Activated naive CD8-positive, alpha-beta T cell treated with anti-CD3 and anti-CD28 coated beads, Interleukin-2, amount 10 ng/mL, durations not matched to agents 7 days and 5 days (primary cell): ENCODE measurements around the gene ZNF714. TPM values are rescaled to one million over a fixed set of nuclear protein-coding genes. Genes with fewer than 3 reads are reported as not detected.

ENCODE experiments used
- ATAC-seq: fragments of 150-1000 bp; cut with Tn5 transposase; one replicate; pipeline ENCODE4 v1.10.0; 2021; ENCODE audit warnings: low read depth, moderate library complexity
- POLR2A ChIA-PET: fragments of 350-600 bp; sonication (Branson Sonifier 250); formaldehyde crosslinking; loops from one replicate; lab custom pipeline; 2021; ENCODE audit warnings: antibody characterized with exemption; lab: Charles Lee
- DNase-seq: peaks from one replicate; pipeline ENCODE4 v3.0.0; 2021
- H3K27ac Mint-ChIP-seq: one replicate; pipeline ENCODE4 v1.8.0; 2022; ENCODE audit warnings: mild to moderate bottlenecking, mixed read lengths
- H3K27me3 Mint-ChIP-seq: one replicate; pipeline ENCODE4 v1.8.0; 2022; ENCODE audit warnings: mild to moderate bottlenecking, moderate library complexity, mixed read lengths
- H3K36me3 Mint-ChIP-seq: one replicate; pipeline ENCODE4 v1.8.0; 2021; ENCODE audit warnings: mild to moderate bottlenecking, mixed read lengths
- H3K4me1 Mint-ChIP-seq: one replicate; pipeline ENCODE4 v1.8.0; 2021; ENCODE audit warnings: mixed read lengths
- H3K4me3 Mint-ChIP-seq: one replicate; pipeline ENCODE4 v1.8.0; 2022; ENCODE audit warnings: mild to moderate bottlenecking, moderate library complexity, mixed read lengths
- H3K9me3 Mint-ChIP-seq: one replicate; pipeline ENCODE4 v1.8.0; 2021; ENCODE audit warnings: mixed read lengths
- total RNA-seq, 2 experiments: library from RNA; stranded (reverse); gene quantifications; one replicate each; pipeline ENCODE4 v1.2.3, GENCODE V29; 2021

Gene ZNF714
- 10 to 100 TPM; 25.1 to 26.6 TPM for total RNA-seq

DNA sequence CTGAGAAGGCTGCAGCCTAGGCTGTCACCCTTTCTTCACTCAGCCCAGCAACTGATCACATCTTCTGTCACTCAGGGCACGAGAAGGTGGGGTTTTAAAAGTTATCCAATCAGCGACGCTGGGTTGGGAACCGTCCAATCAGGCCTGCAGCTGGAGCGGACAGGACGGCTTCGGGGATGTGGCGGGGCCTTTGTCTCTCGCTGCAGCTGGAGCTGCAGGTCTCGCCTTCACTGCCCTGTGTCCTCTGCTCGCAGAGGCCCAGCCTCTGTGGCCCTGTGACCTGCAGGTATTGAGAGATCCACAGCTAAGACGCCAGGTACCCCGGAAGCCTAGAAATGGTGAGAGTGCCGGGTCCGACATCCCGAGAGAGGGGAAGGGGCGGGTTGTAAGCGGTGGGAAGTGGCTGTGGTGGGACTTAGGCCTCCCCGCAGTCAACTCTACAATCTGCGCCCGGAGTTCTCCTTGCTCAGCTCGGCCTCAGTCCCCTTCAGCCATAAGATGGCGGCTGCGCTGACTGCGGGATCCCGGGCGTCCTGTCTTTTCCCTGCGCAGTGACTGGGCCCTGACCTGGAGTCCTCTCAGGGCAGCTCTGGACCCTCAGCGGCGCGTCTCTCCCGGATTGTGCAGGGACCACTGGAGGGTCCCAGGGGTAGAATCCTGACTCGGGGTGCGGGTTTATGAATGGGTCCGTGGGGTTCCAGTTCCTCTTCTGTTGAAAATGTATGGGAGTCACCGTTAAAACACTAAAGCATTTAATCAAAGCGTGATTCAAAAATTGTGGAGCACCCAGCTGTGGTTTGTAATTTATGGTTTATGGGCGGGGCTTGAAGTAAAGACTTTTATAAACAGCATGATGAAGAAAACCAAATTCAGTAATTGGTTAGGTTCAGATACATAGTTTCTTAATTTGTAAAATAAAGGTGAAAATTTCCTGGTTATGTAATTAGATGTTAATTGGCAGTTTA is at the start of gene ZNF714:
TSS of gene ZNF714 (plus strand) at position 193 of the 965 bp plus-strand sequence. CDS start 16,066 bp downstream, outside the sequence.
- H3K27ac Mint-ChIP-seq: peak within 1 kb of the TSS; percentile 99
- DNase-seq (peak; percentile 79), ATAC-seq (peak; percentile 99)
- peaks cover 1% of the 10 kb centered on the region for H3K9me3 Mint-ChIP-seq
- H3K36me3 Mint-ChIP-seq: peaks cover 45% of the 10 kb centered on the region
- POLR2A ChIA-PET: interaction anchor here (1.0 to 2.2 kb wide), 12 partner anchors 9 to 915 kb away, joined by 3 to 28 read pairs (median 6); partner anchors contain the start of genes ZNF100, ZNF430, ZNF431 and ZNF486
- H3K4me3 Mint-ChIP-seq: peak within 1 kb of the TSS; percentile 100
- H3K4me1 Mint-ChIP-seq: peaks cover 13% of the 10 kb centered on the region
- no peaks in the 10 kb centered on the region for H3K27me3 Mint-ChIP-seq

GRCh38 chr19:21045028-21045427 is 37.0 kb upstream of the ZNF714 start:
- Mint-ChIP-seq H3K27ac (no peak overlapping the region), H3K4me3 (no peak overlapping the region), H3K9me3 (peaks cover 41% of the 10 kb centered on the region)

DNA sequence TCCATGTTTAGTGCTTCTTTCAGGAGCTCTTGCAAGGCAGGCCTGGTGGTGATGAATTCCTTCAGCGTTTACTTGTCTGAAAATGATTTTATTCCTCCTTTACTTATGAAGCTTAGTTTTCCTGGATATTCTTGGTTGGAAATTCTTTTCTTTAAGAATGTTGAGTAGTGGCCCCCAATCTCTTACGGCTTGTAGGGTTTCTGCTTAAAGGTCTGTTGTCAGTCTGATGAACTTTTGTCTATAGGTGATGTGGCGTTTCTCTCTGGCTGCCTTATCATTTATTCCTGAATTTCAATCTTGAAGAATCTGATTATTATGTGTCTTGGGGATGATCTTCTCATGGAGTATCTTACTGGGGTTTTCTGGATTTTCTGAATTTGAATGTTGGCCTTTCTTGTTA is 35.5 kb upstream of the ZNF714 start:
- POLR2A ChIA-PET: no interaction called here
- H3K27ac Mint-ChIP-seq: no peak overlapping the region
- ATAC-seq: no peak
- H3K4me1 Mint-ChIP-seq: peaks cover 2% of the 10 kb centered on the region
- no peak overlapping the region for H3K4me3 Mint-ChIP-seq
- no peak for DNase-seq
- no peaks in the 10 kb centered on the region for H3K27me3 Mint-ChIP-seq
- H3K9me3 Mint-ChIP-seq: peaks cover 42% of the 10 kb centered on the region
- peaks cover 74% of the 10 kb centered on the region for H3K36me3 Mint-ChIP-seq

More at GRCh38 chr19:21045028-21045427, 37.0 kb upstream of the ZNF714 start:
- POLR2A ChIA-PET: interaction anchor here (1.5 kb wide), 1 partner anchor 269 kb away, joined by 4 read pairs; the partner anchor contains the start of gene ZNF66
- ATAC-seq (no peak), DNase-seq (no peak)
- Mint-ChIP-seq H3K27me3 (no peaks in the 10 kb centered on the region), H3K4me1 (peaks cover 2% of the 10 kb centered on the region), H3K36me3 (peaks cover 80% of the 10 kb centered on the region)

DNA sequence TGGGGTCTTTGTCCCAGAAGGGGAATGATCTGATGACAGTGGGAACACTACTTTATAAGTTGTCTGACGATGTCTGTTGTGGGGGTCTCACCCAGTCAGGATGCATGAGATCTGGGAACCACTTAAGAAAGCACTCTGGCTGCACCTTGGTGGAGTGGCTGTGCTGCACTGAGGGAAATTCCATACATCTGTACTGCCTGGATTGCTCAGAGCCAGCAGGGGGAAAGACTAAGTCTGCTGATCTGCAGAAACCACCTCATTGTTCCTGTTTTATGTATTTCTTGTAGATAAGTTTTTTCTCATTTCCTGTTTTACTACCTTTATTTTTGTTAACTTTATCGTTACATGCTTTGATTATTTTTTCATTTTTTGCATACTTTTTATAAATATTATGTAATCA is 34.3 kb upstream of the ZNF714 start:
- peaks cover 42% of the 10 kb centered on the region for H3K9me3 Mint-ChIP-seq
- ATAC-seq (no peak), DNase-seq (no peak)
- H3K4me3 Mint-ChIP-seq: no peak overlapping the region
- POLR2A ChIA-PET: no interaction called here
- peaks cover 74% of the 10 kb centered on the region for H3K36me3 Mint-ChIP-seq
- H3K27me3 Mint-ChIP-seq: no peaks in the 10 kb centered on the region
- H3K4me1 Mint-ChIP-seq: peaks cover 2% of the 10 kb centered on the region
- no peak overlapping the region for H3K27ac Mint-ChIP-seq

DNA sequence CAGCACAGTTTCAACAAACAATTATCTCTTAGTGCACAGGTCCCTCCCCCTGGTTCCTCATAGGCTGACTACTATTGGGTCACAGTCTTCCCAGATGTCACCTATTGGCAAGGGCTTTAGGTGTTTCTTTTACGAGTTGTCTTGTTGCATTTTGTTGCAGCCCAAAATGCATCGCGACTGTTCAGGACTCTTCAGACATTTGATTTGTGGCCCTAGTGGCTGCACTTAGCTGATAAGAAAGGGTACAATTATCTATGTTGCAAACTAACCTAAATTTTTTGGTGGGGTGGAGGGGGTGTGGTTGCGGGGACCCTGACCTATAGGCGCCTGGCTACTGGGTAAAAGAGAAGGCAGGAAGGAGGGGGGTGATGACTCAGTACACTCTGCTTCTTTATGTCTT is 29.1 kb upstream of the ZNF714 start:
- H3K4me1 Mint-ChIP-seq: no peaks in the 10 kb centered on the region
- no peaks in the 10 kb centered on the region for H3K27me3 Mint-ChIP-seq
- H3K36me3 Mint-ChIP-seq: peaks cover 70% of the 10 kb centered on the region
- no peak overlapping the region for H3K4me3 Mint-ChIP-seq
- POLR2A ChIA-PET: no interaction called here
- peaks cover 21% of the 10 kb centered on the region for H3K9me3 Mint-ChIP-seq
- ATAC-seq (no peak), DNase-seq (no peak)
- no peak overlapping the region for H3K27ac Mint-ChIP-seq

- Mint-ChIP-seq H3K4me1 (no peaks in the 10 kb centered on the region), H3K9me3 (peaks cover 10% of the 10 kb centered on the region), H3K36me3 (peaks cover 55% of the 10 kb centered on the region), H3K4me3 (no peak overlapping the region), H3K27ac (no peak overlapping the region), H3K27me3 (no peaks in the 10 kb centered on the region)
- POLR2A ChIA-PET: no interaction called here
- DNase-seq: no peak
- no peak for ATAC-seq
Observed at GRCh38 chr19:21065336-21065735, 16.7 kb upstream of the ZNF714 start.

DNA sequence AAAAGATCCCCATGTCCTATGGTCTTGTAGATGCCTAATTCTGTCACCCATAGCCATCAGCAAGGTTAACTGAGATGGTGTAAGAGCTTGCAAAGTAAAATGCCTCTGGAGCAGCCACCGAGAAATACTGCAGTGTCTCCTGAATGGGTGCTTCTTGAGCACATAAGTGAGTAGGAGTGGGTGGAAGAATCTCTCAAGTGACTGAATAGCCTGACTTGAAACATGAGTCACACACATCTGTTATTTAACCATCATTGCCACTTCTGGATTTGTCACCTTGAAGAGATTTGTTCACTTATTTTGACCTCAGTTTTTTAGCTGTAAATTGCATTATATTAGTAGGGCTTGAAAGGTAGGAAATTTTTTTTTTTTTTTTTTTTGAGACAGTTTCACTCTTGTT is 2.3 kb downstream of the ZNF714 start:
- ATAC-seq: no peak
- Mint-ChIP-seq H3K27ac (peak overlapping the region; percentile 45), H3K27me3 (no peaks in the 10 kb centered on the region), H3K9me3 (no peaks in the 10 kb centered on the region), H3K36me3 (peaks cover 57% of the 10 kb centered on the region), H3K4me1 (peaks cover 12% of the 10 kb centered on the region), H3K4me3 (no peak overlapping the region)
- POLR2A ChIA-PET: interaction anchor here (1.2 to 1.3 kb wide), 2 partner anchors 58 to 85 kb away, joined by 3 read pairs; no protein-coding TSS in a partner anchor
- no peak for DNase-seq

DNA sequence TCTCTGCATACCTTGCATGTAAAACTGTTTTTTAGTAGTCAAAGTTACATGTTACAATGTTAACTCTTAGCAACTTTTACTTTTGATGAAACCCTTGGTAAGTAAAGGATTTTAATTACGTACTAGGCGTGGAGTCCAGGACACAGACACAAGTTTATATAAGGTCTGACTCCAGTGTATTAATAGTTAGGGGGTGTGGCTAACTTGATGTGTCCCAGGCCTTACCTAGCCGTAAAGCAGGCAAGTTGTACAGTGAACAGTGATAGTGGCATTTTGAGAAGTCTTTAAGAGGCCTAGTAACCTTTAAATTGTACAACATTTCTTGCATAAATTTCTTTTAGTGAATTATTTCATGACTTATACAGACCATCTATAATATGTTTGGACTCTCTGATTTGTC is 5.9 kb downstream of the ZNF714 start:
- Mint-ChIP-seq H3K4me3 (no peak overlapping the region), H3K27ac (no peak overlapping the region), H3K27me3 (no peaks in the 10 kb centered on the region), H3K9me3 (no peaks in the 10 kb centered on the region), H3K36me3 (peaks cover 69% of the 10 kb centered on the region), H3K4me1 (peaks cover 14% of the 10 kb centered on the region)
- no peak for DNase-seq
- ATAC-seq: no peak
- POLR2A ChIA-PET: no interaction called here

DNA sequence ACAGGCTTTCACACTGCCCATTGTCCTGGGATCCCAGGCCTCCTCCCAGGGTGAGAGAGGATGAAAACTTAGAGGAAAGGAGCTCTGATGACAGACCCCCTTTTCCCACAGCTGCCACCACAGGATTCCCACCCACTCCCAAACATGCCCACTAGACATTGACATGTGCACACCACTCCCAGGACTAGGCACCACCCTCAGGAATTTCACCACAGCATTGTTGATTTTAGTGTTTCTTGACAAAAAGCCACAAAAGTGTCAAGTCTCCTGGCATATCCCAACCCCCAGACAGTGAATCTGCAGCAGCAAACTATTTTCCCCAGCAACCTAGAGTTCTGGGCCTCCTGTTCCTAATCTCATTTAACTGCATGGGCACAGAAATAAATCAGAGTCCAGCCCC is 10.1 kb downstream of the ZNF714 start:
- Mint-ChIP-seq H3K27ac (no peak overlapping the region), H3K9me3 (peaks cover 2% of the 10 kb centered on the region), H3K4me3 (no peak overlapping the region), H3K27me3 (no peaks in the 10 kb centered on the region), H3K4me1 (peaks cover 2% of the 10 kb centered on the region), H3K36me3 (peaks cover 63% of the 10 kb centered on the region)
- DNase-seq: no peak
- ATAC-seq: no peak
- POLR2A ChIA-PET: interaction anchor here (0.7 to 1.9 kb wide), 2 partner anchors 10 to 1223 kb away, joined by 4 read pairs; partner anchors contain the start of gene ZNF714

DNA sequence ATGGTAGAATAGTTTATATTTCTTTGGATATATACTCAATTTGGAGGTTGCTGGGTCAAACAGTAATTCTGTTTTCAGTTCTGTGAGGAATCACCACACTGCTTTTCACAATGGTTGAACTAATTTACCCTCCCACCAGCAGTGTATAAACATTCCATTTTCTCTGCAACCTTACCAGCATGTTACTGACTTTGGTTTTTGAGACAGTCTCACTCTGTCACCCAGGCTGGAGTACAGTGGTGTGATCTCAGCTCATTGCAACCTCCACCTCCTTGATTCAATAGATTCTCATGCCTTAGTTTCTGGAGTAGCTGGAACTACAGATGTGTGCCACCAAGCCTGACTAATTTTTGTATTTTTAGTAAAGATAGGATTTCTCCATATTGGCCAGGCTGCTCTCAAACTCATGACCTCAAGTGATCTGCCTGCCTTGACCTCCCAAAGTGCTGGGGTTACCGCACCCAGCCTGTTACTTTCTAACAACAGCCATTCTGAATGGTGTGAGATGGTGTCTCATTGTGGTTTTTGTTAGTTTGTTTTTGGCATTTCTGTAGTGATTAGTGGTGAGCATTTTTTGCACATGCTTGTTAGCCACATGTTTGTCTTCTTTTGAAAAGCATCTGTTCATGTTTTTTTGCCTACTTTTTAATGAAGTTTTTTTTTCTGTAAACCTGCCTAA is 12.5 kb downstream of the ZNF714 start:
- POLR2A ChIA-PET: no interaction called here
- DNase-seq (no peak), ATAC-seq (no peak)
- Mint-ChIP-seq H3K36me3 (peaks cover 63% of the 10 kb centered on the region), H3K9me3 (peaks cover 2% of the 10 kb centered on the region), H3K27me3 (no peaks in the 10 kb centered on the region), H3K4me1 (peaks cover 2% of the 10 kb centered on the region), H3K27ac (no peak overlapping the region), H3K4me3 (no peak overlapping the region)

GRCh38 chr19:21098291-21098690 is 16.3 kb downstream of the ZNF714 start:
- POLR2A ChIA-PET: no interaction called here
- H3K27ac Mint-ChIP-seq: no peak overlapping the region
- no peaks in the 10 kb centered on the region for H3K27me3 Mint-ChIP-seq
- H3K9me3 Mint-ChIP-seq: peaks cover 2% of the 10 kb centered on the region
- peaks cover 5% of the 10 kb centered on the region for H3K4me1 Mint-ChIP-seq
- peaks cover 59% of the 10 kb centered on the region for H3K36me3 Mint-ChIP-seq
- H3K4me3 Mint-ChIP-seq: no peak overlapping the region
- DNase-seq (no peak), ATAC-seq (no peak)

- DNase-seq (no peak), ATAC-seq (peak; percentile 60)
- Mint-ChIP-seq H3K4me3 (no peak overlapping the region), H3K4me1 (peaks cover 5% of the 10 kb centered on the region), H3K27ac (no peak overlapping the region), H3K9me3 (peaks cover 2% of the 10 kb centered on the region), H3K36me3 (peaks cover 60% of the 10 kb centered on the region), H3K27me3 (no peaks in the 10 kb centered on the region)
- POLR2A ChIA-PET: no interaction called here
Observed at GRCh38 chr19:21101521-21102242, 19.7 kb downstream of the ZNF714 start.

DNA sequence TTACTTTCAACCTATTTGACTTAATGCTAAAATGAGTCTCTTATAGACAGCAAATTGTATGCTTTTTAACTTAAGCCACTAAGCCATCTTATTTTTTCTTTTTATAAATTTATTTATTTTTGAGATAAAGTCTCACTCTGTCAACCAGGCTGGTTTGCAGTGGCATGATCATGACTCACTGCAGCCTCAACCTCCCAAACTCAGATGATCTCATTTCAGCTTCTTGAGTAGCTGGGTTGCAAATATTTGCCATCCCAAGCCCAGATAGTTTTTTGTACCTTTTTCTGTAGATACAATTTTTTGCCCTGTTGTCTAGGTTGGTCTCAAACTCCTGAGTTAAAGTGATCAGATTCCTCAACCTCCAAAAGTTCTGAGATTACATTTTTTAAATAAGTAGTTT is 27.1 kb downstream of the ZNF714 start:
- ATAC-seq: no peak
- H3K27ac Mint-ChIP-seq: no peak overlapping the region
- peaks cover 84% of the 10 kb centered on the region for H3K36me3 Mint-ChIP-seq
- H3K4me3 Mint-ChIP-seq: no peak overlapping the region
- peaks cover 25% of the 10 kb centered on the region for H3K9me3 Mint-ChIP-seq
- POLR2A ChIA-PET: no interaction called here
- DNase-seq: no peak
- H3K4me1 Mint-ChIP-seq: no peaks in the 10 kb centered on the region
- no peaks in the 10 kb centered on the region for H3K27me3 Mint-ChIP-seq
